Peyer's patch (tissue), 4 donors: ENCODE measurements around the gene OR1Q1. TPM values are rescaled to one million over a fixed set of nuclear protein-coding genes. Genes with fewer than 3 reads are reported as not detected.
"Not testable (repeated sequence)": the region's sequence is repeated elsewhere in the genome, so short reads cannot be mapped to it uniquely, and the experiment has no call there.

Experiments
- DNase-seq, 3 donors: peaks; one replicate each; pipeline ENCODE4 v3.0.0-alpha.2; 2017 to 2019
- H3K27ac ChIP-seq, 4 donors: fragments of 200-600 bp; sonication (generic); one replicate each; pipeline ENCODE4 v1.5.1; 2016 to 2019
- H3K27me3 ChIP-seq, 2 donors: fragments of 200-600 bp; sonication (generic); one replicate each; pipeline ENCODE4 v1.5.1; 2019
- H3K36me3 ChIP-seq, 3 donors: fragments of 200-600 bp; sonication (generic); one replicate each; pipeline ENCODE4 v1.5.1; 2016 to 2019
- H3K4me1 ChIP-seq, 4 donors: fragments of 200-600 bp; sonication (generic); one replicate each; pipeline ENCODE4 v1.5.1; 2016 to 2019
- H3K4me3 ChIP-seq, 4 donors: fragments of 200-600 bp; sonication (generic); 1 replicate in 3 of 4; 2 replicates in 1 of 4; pipeline ENCODE4 v1.5.1; 2016 to 2019; ENCODE audit warnings: mild to moderate bottlenecking in 1 of 4
- H3K9me3 ChIP-seq, 4 donors: fragments of 200-600 bp; sonication (generic); one replicate each; pipeline ENCODE4 v1.5.1; 2016 to 2019; ENCODE audit warnings: mild to moderate bottlenecking in 1 of 4
- POLR2A ChIP-seq, 2 donors: fragments of 450-650 bp; IDR thresholded peaks; one replicate each; pipeline ENCODE4 v1.5.1; 2017; ENCODE audit warnings: antibody characterized with exemption in 2 of 2, mild to moderate bottlenecking in 2 of 2, moderate library complexity in 2 of 2
- total RNA-seq, 4 donors: library from RNA; depleted of rRNA; stranded (reverse); fragments of >200 nt; gene quantifications; one replicate each; pipeline ENCODE4 v1.1.0, GENCODE V29; 2016
- TF ChIP-seq, protein P1 (sequence below), 6 experiments: fragments of 450-650 bp in 4 of 6; fragments of 200-600 bp in 2 of 6; sonication (generic) in 1 of 6; IDR thresholded peaks; one replicate each; pipeline ENCODE4 v1.5.1; 2017 to 2019; ENCODE audit warnings: antibody characterized with exemption in 6 of 6, mild to moderate bottlenecking in 3 of 6, moderate library complexity in 1 of 6

The OR1Q1 gene
- total RNA-seq, result not detected

GRCh38 chr9:122614362-122614761, at the start of gene OR1Q1:
TSS of gene OR1Q1 (plus strand) at chr9:122614738. CDS start at chr9:122614738, 0 bp downstream.
- Histone ChIP-seq H3K9me3 (no peaks in the 10 kb centered on the region), H3K27me3 (no peaks in the 10 kb centered on the region), H3K4me1 (no peaks in the 10 kb centered on the region), H3K36me3 (no peaks in the 10 kb centered on the region), H3K4me3 (no peak within 1 kb of the TSS), H3K27ac (no peak within 1 kb of the TSS)
- DNase-seq, result no peak
- no peak for TF ChIP-seq POLR2A (IDR thresholded peaks at IDR 0.05)
- TF ChIP-seq, protein P1, sequence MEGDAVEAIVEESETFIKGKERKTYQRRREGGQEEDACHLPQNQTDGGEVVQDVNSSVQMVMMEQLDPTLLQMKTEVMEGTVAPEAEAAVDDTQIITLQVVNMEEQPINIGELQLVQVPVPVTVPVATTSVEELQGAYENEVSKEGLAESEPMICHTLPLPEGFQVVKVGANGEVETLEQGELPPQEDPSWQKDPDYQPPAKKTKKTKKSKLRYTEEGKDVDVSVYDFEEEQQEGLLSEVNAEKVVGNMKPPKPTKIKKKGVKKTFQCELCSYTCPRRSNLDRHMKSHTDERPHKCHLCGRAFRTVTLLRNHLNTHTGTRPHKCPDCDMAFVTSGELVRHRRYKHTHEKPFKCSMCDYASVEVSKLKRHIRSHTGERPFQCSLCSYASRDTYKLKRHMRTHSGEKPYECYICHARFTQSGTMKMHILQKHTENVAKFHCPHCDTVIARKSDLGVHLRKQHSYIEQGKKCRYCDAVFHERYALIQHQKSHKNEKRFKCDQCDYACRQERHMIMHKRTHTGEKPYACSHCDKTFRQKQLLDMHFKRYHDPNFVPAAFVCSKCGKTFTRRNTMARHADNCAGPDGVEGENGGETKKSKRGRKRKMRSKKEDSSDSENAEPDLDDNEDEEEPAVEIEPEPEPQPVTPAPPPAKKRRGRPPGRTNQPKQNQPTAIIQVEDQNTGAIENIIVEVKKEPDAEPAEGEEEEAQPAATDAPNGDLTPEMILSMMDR (IDR thresholded peaks at IDR 0.05), result no peak

DNA sequence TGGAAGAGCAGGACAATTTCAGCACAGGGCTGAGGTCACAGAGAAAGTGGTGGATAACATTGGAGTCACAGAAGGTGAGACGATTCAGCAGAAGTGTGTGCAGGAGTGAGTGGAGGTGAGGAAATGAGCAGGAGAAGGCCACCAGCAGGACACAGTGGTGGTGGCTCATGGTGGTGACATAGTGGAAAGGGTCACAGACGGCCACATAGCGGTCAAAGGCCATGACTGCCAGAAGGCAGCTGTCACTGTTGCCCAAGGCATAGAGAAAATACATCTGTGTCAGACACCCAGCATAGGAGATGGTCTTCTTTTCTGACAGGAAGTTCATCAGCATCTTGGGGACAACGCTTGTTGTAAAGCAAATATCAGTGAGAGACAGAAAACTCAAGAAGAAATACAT, 46.6 kb upstream of the OR1Q1 start:
- no peak overlapping the region for H3K27ac ChIP-seq
- H3K4me3 ChIP-seq, result no peak overlapping the region
- no peaks in the 10 kb centered on the region for H3K4me1 ChIP-seq
- no peaks in the 10 kb centered on the region for H3K36me3 ChIP-seq
- no peaks in the 10 kb centered on the region for H3K9me3 ChIP-seq
- H3K27me3 ChIP-seq, result no peaks in the 10 kb centered on the region
- no peak for TF ChIP-seq POLR2A (IDR thresholded peaks at IDR 0.05)
- TF ChIP-seq, protein P1 (IDR thresholded peaks at IDR 0.05), result no peak
- DNase-seq, result no peak

DNA sequence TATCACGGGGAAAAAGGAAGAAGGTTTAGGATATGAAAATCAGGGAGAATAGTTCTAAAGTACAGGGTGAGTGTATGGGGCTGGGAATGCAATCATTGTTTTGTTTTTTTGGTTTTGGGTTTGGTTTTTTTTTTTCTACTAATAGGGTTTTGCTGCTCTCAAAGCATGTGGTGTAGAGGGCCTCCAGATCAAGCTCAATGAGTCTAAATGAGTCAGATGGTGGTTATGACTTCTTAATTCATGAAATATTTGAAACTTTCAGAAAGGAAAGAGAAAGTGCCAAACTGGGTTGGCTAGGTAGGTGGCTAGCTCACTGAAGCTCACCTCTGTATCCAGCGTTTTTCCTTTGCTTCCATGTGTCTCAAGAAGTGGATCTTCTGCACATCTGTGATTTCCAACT, 42.1 kb upstream of the OR1Q1 start:
- Histone ChIP-seq H3K4me3 (no peak overlapping the region), H3K36me3 (no peaks in the 10 kb centered on the region), H3K4me1 (no peaks in the 10 kb centered on the region), H3K27ac (no peak overlapping the region), H3K27me3 (no peaks in the 10 kb centered on the region), H3K9me3 (no peaks in the 10 kb centered on the region)
- TF ChIP-seq, protein P1 (IDR thresholded peaks at IDR 0.05), result no peak
- no peak for TF ChIP-seq POLR2A (IDR thresholded peaks at IDR 0.05)
- DNase-seq, result no peak

DNA sequence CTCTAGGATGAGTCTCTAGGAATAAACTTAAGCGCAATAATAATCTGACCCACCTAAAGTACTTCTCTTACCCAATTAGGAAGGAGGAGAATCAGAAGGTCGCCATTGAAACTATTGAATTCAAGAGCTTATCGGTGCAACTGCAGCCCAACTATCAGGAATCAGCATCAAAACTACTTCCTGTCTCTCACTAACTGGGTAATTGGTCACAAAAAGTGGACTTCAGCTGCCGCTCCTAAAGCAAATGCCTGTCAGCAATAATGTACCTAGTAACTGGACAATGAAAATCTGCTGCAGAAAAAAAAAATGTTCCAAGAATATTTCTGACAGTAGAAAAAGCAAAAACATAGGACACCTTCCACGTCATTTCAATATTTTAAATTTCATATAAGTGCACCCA, 34.7 kb upstream of the OR1Q1 start:
- Histone ChIP-seq H3K9me3 (no peaks in the 10 kb centered on the region), H3K36me3 (no peaks in the 10 kb centered on the region), H3K27ac (no peak overlapping the region), H3K4me1 (no peaks in the 10 kb centered on the region), H3K27me3 (no peaks in the 10 kb centered on the region), H3K4me3 (no peak overlapping the region)
- TF ChIP-seq, protein P1 (IDR thresholded peaks at IDR 0.05), result no peak
- no peak for TF ChIP-seq POLR2A (IDR thresholded peaks at IDR 0.05)
- DNase-seq, result no peak

DNA sequence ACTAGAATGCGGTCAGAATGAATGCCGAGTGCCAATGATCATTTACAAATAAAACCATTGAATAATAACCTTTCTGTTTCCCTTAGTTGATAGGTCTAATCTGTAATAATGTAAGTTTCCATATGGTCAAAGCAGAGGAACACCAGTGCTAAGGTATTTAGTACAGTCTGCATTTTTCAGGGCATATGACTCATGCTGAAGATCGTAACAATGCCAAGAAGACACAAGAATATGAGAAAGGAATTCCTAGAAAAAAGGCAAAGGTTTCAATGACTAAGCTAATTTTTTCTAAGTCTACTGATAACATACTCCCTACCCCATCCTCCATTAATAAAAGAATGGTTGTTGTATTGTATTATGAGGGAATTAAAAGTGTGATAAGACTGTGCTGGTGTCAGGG, 34.2 kb upstream of the OR1Q1 start:
- no peak overlapping the region for H3K27ac ChIP-seq
- no peak for DNase-seq
- no peaks in the 10 kb centered on the region for H3K27me3 ChIP-seq
- H3K9me3 ChIP-seq, result no peaks in the 10 kb centered on the region
- H3K36me3 ChIP-seq, result no peaks in the 10 kb centered on the region
- H3K4me3 ChIP-seq, result no peak overlapping the region
- TF ChIP-seq, protein P1 (IDR thresholded peaks at IDR 0.05), result no peak
- no peak for TF ChIP-seq POLR2A (IDR thresholded peaks at IDR 0.05)
- H3K4me1 ChIP-seq, result no peaks in the 10 kb centered on the region

DNA sequence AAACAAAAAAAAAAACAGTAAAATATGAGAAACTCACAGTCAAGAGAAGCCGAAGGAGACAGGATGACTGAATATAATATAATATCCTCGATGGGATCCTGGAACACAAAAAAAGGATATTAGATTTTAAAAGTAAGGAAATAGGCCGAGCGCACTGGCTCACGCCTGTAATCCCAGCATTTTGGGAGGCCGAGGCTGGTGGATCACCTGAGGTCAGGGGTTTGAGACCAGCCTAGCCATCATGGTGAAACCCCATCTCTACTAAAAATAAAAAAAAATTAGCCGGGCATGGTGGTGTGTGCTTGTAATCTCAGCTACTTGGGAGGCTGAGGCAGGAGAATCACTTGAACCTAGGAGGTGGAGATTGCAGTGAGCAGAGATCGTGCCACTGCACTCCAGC, 31.3 kb upstream of the OR1Q1 start, which contains the start of gene OR1L8:
OR1L8 (minus strand) TSS at position 101 of the 400 bp plus-strand sequence. CDS start 14,907 bp downstream, outside the sequence.
- DNase-seq, H3K4me3 ChIP-seq, H3K27me3 ChIP-seq, H3K4me1 ChIP-seq, H3K9me3 ChIP-seq, H3K36me3 ChIP-seq, H3K27ac ChIP-seq: not testable (repeated sequence)
